GM10847 (cell line): ENCODE data around the gene IL4.

Experiments
- POLR2A ChIP-seq: IDR thresholded peaks from 2 replicates; pipeline ENCODE4 v1.6.1; 2011; ENCODE audit not compliant: insufficient read length; ENCODE audit errors: extremely low read depth

The IL4 gene

DNA sequence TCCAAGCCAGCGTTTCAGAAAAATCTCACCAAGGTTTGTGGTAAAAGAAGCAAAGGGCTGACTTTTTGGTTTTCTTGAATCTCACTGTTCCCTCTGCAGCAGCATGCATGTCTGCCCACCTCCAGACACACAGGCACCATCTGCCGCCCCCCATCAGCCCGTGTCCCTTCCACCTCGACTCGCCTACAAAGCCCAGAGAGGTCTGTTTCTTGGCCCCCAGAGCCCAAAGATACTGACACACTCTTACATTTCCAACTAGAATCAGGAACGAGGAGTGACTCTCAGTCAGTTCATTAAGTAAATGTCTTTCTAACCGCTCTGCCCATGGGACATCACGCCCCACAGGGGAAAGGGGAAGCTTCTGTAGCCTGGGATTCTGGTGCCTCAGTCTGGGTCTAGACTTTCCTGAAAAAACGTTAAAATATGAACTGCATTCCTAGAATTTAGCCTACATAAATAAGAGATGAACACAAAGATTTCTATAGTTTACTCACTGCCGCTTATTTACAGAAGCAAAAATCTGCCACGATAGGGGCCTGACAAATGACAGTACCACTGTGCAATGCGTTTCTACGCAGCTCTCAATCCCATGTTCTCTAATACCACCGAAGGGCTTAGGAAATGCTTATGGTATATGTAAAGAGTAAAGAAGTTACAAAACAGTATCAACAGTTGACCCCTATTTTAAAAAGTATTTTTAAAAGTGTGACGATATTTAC is 4.1 kb downstream of the IL4 start:
- no peak for TF ChIP-seq POLR2A

- no peak for TF ChIP-seq POLR2A
Measured at GRCh38 chr5:132678735-132679134, 4.9 kb downstream of the IL4 start.

GRCh38 chr5:132679166-132679565 is 5.4 kb downstream of the IL4 start:
- no peak for TF ChIP-seq POLR2A

DNA sequence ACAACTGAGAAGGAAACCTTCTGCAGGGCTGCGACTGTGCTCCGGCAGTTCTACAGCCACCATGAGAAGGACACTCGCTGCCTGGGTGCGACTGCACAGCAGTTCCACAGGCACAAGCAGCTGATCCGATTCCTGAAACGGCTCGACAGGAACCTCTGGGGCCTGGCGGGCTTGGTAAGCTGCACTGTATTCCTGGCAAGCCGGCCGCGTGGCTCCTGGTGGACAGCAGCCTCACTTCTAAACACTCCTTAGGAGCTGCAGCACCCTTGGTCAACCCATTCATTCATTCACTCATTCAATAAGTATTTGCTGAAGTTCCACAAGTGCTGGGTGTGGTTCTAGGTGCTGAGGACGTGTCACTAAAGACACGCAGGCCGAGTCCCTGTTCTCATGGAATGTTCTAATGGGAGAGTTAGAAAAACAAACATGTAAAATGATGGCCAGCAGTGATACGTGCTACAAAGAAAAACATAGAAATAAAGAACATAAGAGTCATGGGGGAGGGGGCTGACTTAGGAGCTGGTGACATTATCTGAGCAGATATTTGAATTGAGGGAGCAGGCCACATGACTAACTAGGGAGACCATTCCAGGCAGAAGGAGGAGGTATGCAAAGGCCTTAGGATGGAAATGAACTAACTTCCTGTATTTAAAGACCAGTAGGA is 6.1 kb downstream of the IL4 start:
- no peak for TF ChIP-seq POLR2A

- TF ChIP-seq POLR2A = no peak
Measured at GRCh38 chr5:132680780-132681475, 7.1 kb downstream of the IL4 start.

DNA sequence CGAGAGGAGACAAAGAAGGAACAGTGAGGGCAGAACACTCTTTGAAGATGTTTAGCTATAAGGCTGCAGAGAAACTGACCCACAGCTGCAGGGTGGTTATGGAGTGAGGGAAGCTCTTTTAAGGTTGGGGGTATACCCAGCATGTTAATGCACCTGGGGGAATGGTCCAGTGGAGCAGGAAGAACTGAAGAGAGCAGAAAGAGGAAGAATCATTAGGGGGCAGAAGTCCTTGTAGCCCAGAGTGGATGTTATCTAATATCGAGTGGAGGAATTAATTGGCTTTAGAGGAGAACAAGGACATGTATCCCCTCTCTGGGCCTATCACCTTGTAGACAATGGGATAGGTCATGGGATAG is 7.7 kb downstream of the IL4 start:
- no peak for TF ChIP-seq POLR2A

GRCh38 chr5:132681983-132682382 is 8.2 kb downstream of the IL4 start:
- no peak for TF ChIP-seq POLR2A

- TF ChIP-seq POLR2A = no peak
Measured at GRCh38 chr5:132684491-132684890, 10.7 kb downstream of the IL4 start.

- no peak for TF ChIP-seq POLR2A
Measured at GRCh38 chr5:132684922-132685720, 11.3 kb downstream of the IL4 start.

DNA sequence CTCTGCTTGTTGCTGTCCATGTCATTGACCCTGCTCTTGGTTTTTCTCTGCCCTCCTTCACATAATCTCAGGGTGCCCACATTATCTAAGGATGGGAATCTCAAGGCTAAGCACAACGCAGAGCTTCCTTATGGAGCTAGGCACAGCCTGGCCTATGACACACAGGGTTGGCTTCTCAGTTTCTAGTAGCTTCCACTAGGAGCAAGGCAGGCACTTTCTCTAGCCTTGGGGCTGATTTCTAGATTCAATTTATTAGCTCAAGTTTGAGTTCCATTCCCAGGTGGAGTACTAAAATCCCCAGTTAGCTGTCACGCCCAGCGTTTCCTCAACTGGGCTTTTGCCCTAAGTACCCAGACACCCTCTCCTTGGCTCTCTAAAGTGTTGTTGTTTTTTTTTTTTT is 12.4 kb downstream of the IL4 start:
- no peak for TF ChIP-seq POLR2A

DNA sequence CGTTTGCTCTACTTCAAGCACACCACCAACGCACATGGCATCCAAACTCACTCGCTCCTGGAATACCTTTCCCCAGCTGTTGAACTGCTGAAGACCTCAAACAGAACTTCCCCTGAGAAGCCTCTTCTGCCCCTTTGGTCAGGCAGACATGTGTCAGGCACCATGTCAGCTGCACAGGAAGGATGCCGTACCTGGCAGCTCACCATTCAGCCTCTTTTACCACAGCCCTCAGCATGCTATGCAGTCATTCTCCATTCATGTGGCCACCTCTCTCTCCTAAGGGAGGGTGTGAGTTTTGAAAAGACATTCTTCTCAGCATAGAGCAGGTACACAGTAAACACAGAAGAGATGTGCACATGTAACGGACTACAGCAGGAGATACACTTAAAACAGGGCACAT is 14.2 kb downstream of the IL4 start:
- no peak for TF ChIP-seq POLR2A

DNA sequence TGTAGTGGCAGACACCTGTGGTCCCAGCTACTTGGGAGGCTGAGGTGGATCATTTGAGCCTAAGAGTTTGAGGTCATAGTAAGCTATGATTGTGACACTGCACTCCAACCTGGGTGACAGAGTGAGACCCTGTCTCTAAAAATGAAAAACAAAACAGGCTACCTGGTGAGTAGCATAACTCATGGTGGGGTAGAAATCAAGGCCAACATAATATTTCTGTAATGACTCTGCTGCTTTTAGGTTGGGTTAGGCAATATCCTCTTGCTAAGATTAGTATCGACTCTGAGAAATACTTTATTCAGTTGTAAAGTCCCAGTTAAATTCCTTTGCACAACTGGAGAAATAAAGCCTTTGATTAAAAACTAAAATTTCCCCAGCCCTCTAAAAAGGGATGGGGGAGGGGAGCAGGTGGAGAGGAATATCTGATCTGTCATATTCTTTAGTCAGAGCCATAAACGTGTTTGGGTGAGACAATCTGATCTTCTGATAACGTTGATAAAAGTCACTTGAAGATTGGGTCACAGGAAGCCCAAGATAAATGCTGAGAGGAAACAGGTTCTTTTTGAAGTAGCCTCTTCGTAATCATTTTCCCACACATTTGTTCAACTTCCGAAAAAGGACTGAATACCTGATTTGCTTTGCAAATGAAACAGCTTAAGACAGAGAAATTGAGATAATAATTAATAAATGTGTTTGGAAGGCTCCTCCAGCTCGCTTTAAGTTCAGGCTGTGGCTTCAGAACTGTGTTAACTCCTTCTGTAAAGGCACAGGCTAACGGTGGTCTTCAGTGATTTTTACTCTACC is 14.9 kb downstream of the IL4 start:
- no peak for TF ChIP-seq POLR2A

GRCh38 chr5:132689513-132689912 is 15.7 kb downstream of the IL4 start:
- TF ChIP-seq POLR2A = no peak

GRCh38 chr5:132690156-132690555 is 16.4 kb downstream of the IL4 start:
- no peak for TF ChIP-seq POLR2A

- no peak for TF ChIP-seq POLR2A
Measured at GRCh38 chr5:132692632-132692967, 18.8 kb downstream of the IL4 start.
